IPS DF 6.9 (cell line): ENCODE measurements around the gene COPG2.
A peak's percentile ranks its signal among the peaks of the same experiment; 100 is the strongest.
"Not testable (repeated sequence)": the region's sequence is repeated elsewhere in the genome, so short reads cannot be mapped to it uniquely, and the experiment has no call there.

Source experiments
- DNase-seq: peaks from one replicate; pipeline ENCODE4 v3.0.0-alpha.2; 2013; ENCODE audit warnings: low read depth, low spot score
- H3K27ac ChIP-seq: one replicate; pipeline ENCODE4 v1.5.1; 2013; ENCODE audit warnings: low read length, control low read depth
- H3K27me3 ChIP-seq: 2 replicates; pipeline ENCODE4 v1.6.1; 2013; ENCODE audit warnings: mild to moderate bottlenecking, low read length; ENCODE audit not compliant: control insufficient read depth, insufficient read depth
- H3K36me3 ChIP-seq: 2 replicates; pipeline ENCODE4 v1.6.1; 2013; ENCODE audit warnings: low read length; ENCODE audit not compliant: control insufficient read depth, insufficient read depth
- H3K4me1 ChIP-seq: 2 replicates; pipeline ENCODE4 v1.6.1; 2013; ENCODE audit warnings: low read length; ENCODE audit not compliant: control insufficient read depth, insufficient read depth
- H3K4me3 ChIP-seq: 2 replicates; pipeline ENCODE4 v1.5.1; 2013; ENCODE audit warnings: mild to moderate bottlenecking, low read length
- H3K9me3 ChIP-seq: 2 replicates; pipeline ENCODE4 v1.6.1; 2013; ENCODE audit warnings: low read length, inconsistent platforms; ENCODE audit not compliant: control insufficient read depth, insufficient read depth
- WGBS: extraction: QIAGEN DNeasy Blood & Tissue Kit; methylation state at CpG from one replicate; pipeline ENCODE4 v1.1.7; 2013; ENCODE audit warnings: mixed read lengths, missing lambda C conversion rate; ENCODE audit not compliant: insufficient read length, insufficient coverage; 5-methylcytosine and 5-hydroxymethylcytosine counted together

COPG2 gene

GRCh38 chr7:130692396-130692795 is 23.8 kb upstream of the COPG2 start:
- not testable (repeated sequence) for H3K4me1 ChIP-seq, H3K36me3 ChIP-seq, H3K27me3 ChIP-seq, DNase-seq, H3K4me3 ChIP-seq, H3K27ac ChIP-seq, H3K9me3 ChIP-seq
- WGBS = no CpG with 5 or more reads among the region's 1 CpG

GRCh38 chr7:130689683-130690082 is 21.1 kb upstream of the COPG2 start:
- no peak overlapping the region for H3K4me3 ChIP-seq
- no peaks in the 10 kb centered on the region for H3K27me3 ChIP-seq
- WGBS = no CpG with 5 or more reads among the region's 1 CpG
- no peak overlapping the region for H3K27ac ChIP-seq
- H3K4me1 ChIP-seq = no peaks in the 10 kb centered on the region
- no peak for DNase-seq
- no peaks in the 10 kb centered on the region for H3K9me3 ChIP-seq
- no peaks in the 10 kb centered on the region for H3K36me3 ChIP-seq

- Histone ChIP-seq H3K4me3 (no peak overlapping the region), H3K27me3 (no peaks in the 10 kb centered on the region), H3K9me3 (no peaks in the 10 kb centered on the region), H3K27ac (no peak overlapping the region), H3K36me3 (no peaks in the 10 kb centered on the region), H3K4me1 (no peaks in the 10 kb centered on the region)
- DNase-seq = no peak
- WGBS = no CpG with 5 or more reads among the region's 2 CpGs
These were observed 14.5 kb upstream of the COPG2 start for GRCh38 chr7:130683026-130683425.

GRCh38 chr7:130674456-130674855 is 5.9 kb upstream of the COPG2 start:
- Histone ChIP-seq H3K4me1 (no peaks in the 10 kb centered on the region), H3K27ac (no peak overlapping the region), H3K27me3 (no peaks in the 10 kb centered on the region), H3K36me3 (no peaks in the 10 kb centered on the region), H3K9me3 (no peaks in the 10 kb centered on the region), H3K4me3 (no peak overlapping the region)
- WGBS = no CpG with 5 or more reads among the region's 2 CpGs
- DNase-seq = no peak

GRCh38 chr7:130673066-130673465 is 4.5 kb upstream of the COPG2 start:
- Histone ChIP-seq H3K4me3 (no peak overlapping the region), H3K4me1 (no peaks in the 10 kb centered on the region), H3K9me3 (no peaks in the 10 kb centered on the region), H3K36me3 (no peaks in the 10 kb centered on the region), H3K27ac (no peak overlapping the region), H3K27me3 (no peaks in the 10 kb centered on the region)
- no peak for DNase-seq

GRCh38 chr7:130672146-130672545 is 3.6 kb upstream of the COPG2 start:
- H3K27ac ChIP-seq = no peak overlapping the region
- 0 out of 2 replicates have a peak, but pooled peaks cover 2% of the 10 kb centered on the region for H3K4me1 ChIP-seq
- H3K36me3 ChIP-seq = no peaks in the 10 kb centered on the region
- H3K27me3 ChIP-seq = no peaks in the 10 kb centered on the region
- DNase-seq = no peak
- H3K4me3 ChIP-seq = no peak overlapping the region
- no peaks in the 10 kb centered on the region for H3K9me3 ChIP-seq
- no CpG with 5 or more reads among the region's 4 CpGs for WGBS

- DNase-seq = no peak
- H3K27ac ChIP-seq = no peak overlapping the region
- no CpG with 5 or more reads among the region's 12 CpGs for WGBS
These were observed 645 bp upstream of the COPG2 start for GRCh38 chr7:130669085-130669700.

GRCh38 chr7:130667593-130668257 is 823 bp downstream of the COPG2 start:
- 0 out of 2 replicates have a peak, but pooled peaks cover 2% of the 10 kb centered on the region for H3K4me1 ChIP-seq
- no peak overlapping the region for H3K27ac ChIP-seq
- H3K4me3 ChIP-seq = peak overlapping the region; percentile 94
- no peak for DNase-seq
- WGBS = no CpG with 5 or more reads among the region's 19 CpGs
- H3K9me3 ChIP-seq = no peaks in the 10 kb centered on the region
- H3K27me3 ChIP-seq = no peaks in the 10 kb centered on the region
- H3K36me3 ChIP-seq = no peaks in the 10 kb centered on the region

More at GRCh38 chr7:130669085-130669700, 645 bp upstream of the COPG2 start:
- no peaks in the 10 kb centered on the region for H3K36me3 ChIP-seq
- peak overlapping the region; percentile 94; the same call in 1 of the 2 replicates for H3K4me3 ChIP-seq
- H3K9me3 ChIP-seq = no peaks in the 10 kb centered on the region
- H3K4me1 ChIP-seq = 0 out of 2 replicates have a peak, but pooled peaks cover 2% of the 10 kb centered on the region
- H3K27me3 ChIP-seq = no peaks in the 10 kb centered on the region

- WGBS = no CpG with 5 or more reads among the region's 2 CpGs
- Histone ChIP-seq H3K27me3 (no peaks in the 10 kb centered on the region), H3K9me3 (no peaks in the 10 kb centered on the region), H3K4me1 (no peaks in the 10 kb centered on the region), H3K27ac (no peak overlapping the region), H3K4me3 (no peak overlapping the region), H3K36me3 (peaks cover 4% of the 10 kb centered on the region; the same call in 1 of the 2 replicates)
- DNase-seq = no peak
These were observed 6.1 kb downstream of the COPG2 start for GRCh38 chr7:130662426-130662825.

- Histone ChIP-seq H3K4me1 (no peaks in the 10 kb centered on the region), H3K27ac (no peak overlapping the region), H3K36me3 (no peaks in the 10 kb centered on the region), H3K4me3 (no peak overlapping the region), H3K9me3 (no peaks in the 10 kb centered on the region), H3K27me3 (no peaks in the 10 kb centered on the region)
- DNase-seq = no peak
- no CpG with 5 or more reads among the region's 4 CpGs for WGBS
These were observed 13.3 kb downstream of the COPG2 start for GRCh38 chr7:130655286-130655685.

- no peak for DNase-seq
- Histone ChIP-seq H3K9me3 (no peaks in the 10 kb centered on the region), H3K27ac (no peak overlapping the region), H3K27me3 (no peaks in the 10 kb centered on the region), H3K4me1 (no peaks in the 10 kb centered on the region), H3K4me3 (no peak overlapping the region), H3K36me3 (no peaks in the 10 kb centered on the region)
- no CpG with 5 or more reads among the region's 1 CpG for WGBS
These were observed 13.7 kb downstream of the COPG2 start for GRCh38 chr7:130654850-130655249.
